ENCODE results near the gene TTC1. TPM values are rescaled to one million over a fixed set of nuclear protein-coding genes. Genes with fewer than 3 reads are reported as not detected.

Gene TTC1
- total RNA-seq, 4 donors from 2014 or later: 23.7 to 69.6 (median 37.8) TPM

DNA sequence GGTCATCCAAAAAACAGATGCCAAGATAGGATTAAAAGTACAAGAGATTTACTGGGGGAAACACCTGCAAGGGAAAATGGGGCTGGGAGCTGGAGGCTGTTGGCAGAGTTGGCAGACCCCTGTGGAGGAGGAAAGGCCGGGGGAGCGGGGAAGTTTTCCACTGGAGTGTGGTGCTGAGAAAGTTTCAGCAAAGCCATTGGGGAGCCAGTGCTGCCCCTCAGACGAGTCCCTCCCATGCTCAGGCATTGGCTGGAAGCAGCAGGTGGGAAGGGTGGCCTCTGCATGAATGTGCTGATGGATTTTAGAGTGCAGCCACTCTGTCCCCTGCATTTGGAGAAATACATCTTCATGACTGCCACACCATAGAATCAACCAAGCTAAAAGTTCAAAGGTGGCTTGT is 52.8 kb downstream of the TTC1 start:
- TF ChIP-seq, protein P1, sequence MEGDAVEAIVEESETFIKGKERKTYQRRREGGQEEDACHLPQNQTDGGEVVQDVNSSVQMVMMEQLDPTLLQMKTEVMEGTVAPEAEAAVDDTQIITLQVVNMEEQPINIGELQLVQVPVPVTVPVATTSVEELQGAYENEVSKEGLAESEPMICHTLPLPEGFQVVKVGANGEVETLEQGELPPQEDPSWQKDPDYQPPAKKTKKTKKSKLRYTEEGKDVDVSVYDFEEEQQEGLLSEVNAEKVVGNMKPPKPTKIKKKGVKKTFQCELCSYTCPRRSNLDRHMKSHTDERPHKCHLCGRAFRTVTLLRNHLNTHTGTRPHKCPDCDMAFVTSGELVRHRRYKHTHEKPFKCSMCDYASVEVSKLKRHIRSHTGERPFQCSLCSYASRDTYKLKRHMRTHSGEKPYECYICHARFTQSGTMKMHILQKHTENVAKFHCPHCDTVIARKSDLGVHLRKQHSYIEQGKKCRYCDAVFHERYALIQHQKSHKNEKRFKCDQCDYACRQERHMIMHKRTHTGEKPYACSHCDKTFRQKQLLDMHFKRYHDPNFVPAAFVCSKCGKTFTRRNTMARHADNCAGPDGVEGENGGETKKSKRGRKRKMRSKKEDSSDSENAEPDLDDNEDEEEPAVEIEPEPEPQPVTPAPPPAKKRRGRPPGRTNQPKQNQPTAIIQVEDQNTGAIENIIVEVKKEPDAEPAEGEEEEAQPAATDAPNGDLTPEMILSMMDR (IDR thresholded peaks at IDR 0.05; ENCODE audit: low read depth): no peak

DNA sequence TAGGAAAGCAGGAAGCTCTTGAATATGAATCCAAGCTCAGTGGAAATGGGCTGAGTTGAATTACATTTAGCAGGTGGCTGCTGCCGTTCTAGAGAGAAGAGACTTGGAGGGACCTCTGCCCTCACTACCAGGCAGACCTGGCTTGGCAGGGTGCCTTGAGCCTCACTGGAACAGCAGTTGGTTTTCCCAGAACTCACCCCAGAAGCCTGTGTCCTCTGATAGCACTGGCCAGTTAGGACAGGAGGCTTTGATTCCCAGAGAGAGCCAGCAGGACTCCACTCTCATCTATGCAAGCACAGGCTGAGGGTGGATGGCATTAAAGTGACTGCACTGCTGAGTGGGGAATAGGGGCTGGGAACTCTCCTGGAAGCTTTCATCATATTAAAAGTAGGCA is 55.5 kb downstream of the TTC1 start:
- TF ChIP-seq, protein P1 (IDR thresholded peaks at IDR 0.05; ENCODE audit: low read depth): no peak

DNA sequence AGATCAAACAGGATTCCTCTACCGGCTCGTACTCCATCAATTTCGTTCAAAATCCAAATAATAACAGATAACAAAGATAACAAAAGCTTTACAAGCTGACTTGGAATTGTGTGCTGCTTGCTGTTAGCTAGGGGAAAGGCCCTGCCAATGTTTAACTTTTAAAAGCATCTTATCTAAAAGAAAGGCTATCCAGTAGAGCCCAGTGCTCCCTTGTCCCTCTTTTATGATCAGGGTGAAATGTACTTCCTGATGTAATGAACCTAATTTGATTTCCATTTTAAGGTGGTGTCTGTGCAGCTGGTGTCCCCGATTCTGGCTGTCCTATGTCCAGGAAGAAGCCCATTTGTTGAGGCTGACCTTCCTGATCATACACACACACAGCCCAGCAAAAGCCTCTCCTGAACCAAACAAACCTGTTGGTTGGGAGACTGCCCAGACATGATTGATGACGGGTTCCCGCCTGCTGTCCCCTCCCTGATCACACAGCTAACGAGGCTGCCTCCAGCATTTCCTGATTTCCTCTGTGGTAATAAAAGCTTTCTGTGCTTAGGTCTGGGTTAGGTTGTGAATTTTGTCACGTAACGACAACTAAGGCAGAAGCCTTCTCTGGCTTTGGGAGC is 56.2 kb downstream of the TTC1 start:
- TF ChIP-seq, protein P1 (IDR thresholded peaks at IDR 0.05; ENCODE audit: low read depth): no peak

DNA sequence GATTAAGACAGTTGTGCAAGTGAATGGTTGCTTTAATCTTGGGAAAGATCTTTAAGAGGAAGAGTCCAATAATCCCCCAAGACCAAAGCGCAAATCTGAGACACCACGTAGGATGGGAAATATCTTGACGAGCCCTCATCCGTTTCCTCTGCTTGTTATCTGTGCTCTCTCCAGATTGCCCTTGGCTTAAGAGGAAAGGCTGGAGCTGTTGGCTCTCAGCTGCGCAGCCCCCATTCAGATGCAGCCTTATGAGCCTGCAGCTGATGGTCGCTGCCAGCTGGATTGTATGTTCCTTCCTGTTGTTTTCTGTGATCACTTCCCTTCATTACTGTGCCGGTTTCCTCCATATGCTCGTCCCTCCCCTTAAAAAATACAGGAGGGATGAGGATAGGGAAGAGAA is 62.6 kb downstream of the TTC1 start:
- TF ChIP-seq, protein P1 (IDR thresholded peaks at IDR 0.05; ENCODE audit: low read depth): no peak

DNA sequence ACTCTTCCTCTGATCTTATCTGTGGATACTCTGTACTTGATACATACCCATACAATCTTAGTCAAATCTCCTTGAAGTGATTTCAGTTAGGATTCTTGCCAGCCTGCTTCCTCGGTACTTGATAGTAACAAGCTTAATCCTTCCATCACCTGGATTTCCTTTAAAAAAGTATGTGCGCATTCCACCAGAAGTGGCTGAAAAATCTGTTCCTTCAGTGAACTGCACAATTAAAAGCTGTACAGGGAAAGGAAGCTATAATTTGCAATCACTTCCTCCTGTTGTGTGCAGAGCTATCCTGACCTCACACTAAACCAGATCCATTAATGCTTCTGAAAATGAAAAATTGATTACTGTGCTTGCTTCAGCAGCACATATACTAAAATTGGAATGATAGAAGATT is 63.0 kb downstream of the TTC1 start:
- TF ChIP-seq, protein P1 (IDR thresholded peaks at IDR 0.05; ENCODE audit: low read depth): no peak

DNA sequence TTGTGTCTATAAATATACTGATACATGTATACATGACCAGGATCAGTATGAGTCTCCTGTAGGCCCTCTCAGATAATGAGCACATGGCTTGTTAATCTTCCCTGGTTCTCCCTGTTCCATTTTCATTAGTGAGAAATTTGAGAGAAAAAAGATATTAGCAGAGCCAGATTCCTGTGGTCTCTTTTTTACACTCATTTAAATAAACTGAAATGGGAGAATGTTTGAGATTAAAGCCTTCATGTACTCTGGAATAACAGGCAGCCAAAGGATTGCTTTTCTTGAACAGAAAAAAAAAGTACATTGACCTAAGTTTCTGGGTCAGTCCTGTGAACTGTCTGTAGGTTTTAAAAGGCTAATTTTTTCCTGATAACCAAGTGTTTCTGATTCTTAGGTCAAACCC is 66.1 kb downstream of the TTC1 start:
- TF ChIP-seq, protein P1 (IDR thresholded peaks at IDR 0.05; ENCODE audit: low read depth): no peak

DNA sequence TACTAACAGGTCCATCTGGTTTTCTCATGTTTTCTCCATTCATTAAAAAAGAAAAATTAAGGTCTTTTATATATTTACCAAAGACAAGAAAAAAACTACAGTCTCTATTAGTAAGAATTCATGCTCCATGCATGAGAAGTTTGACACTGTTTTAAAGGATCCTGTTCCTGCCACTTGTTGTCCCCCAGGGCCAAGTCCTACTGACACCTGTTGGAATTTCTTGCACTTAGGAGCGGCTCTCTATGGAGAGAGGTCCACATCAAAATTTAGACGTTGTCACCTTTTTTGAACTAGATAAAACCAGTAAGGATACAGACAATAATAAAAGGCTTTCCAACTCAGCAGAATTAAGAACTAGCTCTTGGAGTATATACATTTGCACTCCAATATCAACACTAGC is 68.1 kb downstream of the TTC1 start:
- TF ChIP-seq, protein P1 (IDR thresholded peaks at IDR 0.05; ENCODE audit: low read depth): no peak

Data from subcutaneous adipose tissue (tissue), 4 donors.